Right kidney (tissue), 9 donors: ENCODE measurements around the gene PHYKPL.
A peak's percentile ranks its signal among the peaks of the same experiment; 100 is the strongest.

Experiments
- DNase-seq: peaks from one replicate; pipeline ENCODE4 v3.0.0-alpha.2; 2016
- long read RNA-seq, 8 donors: transcript quantifications; one replicate each; lab custom pipeline, GENCODE V29; 2026

Gene PHYKPL
- long read RNA-seq, donor 1, partial matches to known transcripts, result 0 of 2 reads
- long read RNA-seq, donor 1, other reads (novel, unspliced or antisense), result 0 of 2 reads
- long read RNA-seq, donor 2, partial matches to known transcripts, result 0 of 3 reads
- long read RNA-seq, donor 2, other reads (novel, unspliced or antisense), result 0 of 3 reads
- long read RNA-seq, donor 3, partial matches to known transcripts, result 0 of 4 reads
- long read RNA-seq, donor 3, other reads (novel, unspliced or antisense), result 0 of 4 reads
- long read RNA-seq, donor 4, partial matches to known transcripts, result 223 of 264 reads
- long read RNA-seq, donor 4, other reads (novel, unspliced or antisense), result 41 of 264 reads
- long read RNA-seq, donor 5, transcript PHYKPL-201 (13 exons, 2,038 nt), result major isoform, 5 of 345 reads
- long read RNA-seq, donor 5, partial matches to known transcripts, result 278 of 345 reads
- long read RNA-seq, donor 5, other reads (novel, unspliced or antisense), result 60 of 345 reads
- long read RNA-seq, donor 6, partial matches to known transcripts, result 0 of 4 reads
- long read RNA-seq, donor 6, other reads (novel, unspliced or antisense), result 0 of 4 reads
- long read RNA-seq, donor 7, transcript PHYKPL-201 (13 exons, 2,038 nt), result major isoform, 8 of 10 reads
- long read RNA-seq, donor 7, partial matches to known transcripts, result 0 of 10 reads
- long read RNA-seq, donor 7, other reads (novel, unspliced or antisense), result 0 of 10 reads
- long read RNA-seq, donor 8, partial matches to known transcripts, result 0 of 3 reads
- long read RNA-seq, donor 8, other reads (novel, unspliced or antisense), result 0 of 3 reads

GRCh38 chr5:178232124-178232919 lies at the start of gene PHYKPL:
Gene PHYKPL (minus strand): TSS chr5:178232802. CDS start chr5:178232550, 252 bp downstream.
- peak; percentile 89 for DNase-seq

GRCh38 chr5:178282391-178282790 lies 49.8 kb upstream of the PHYKPL start:
- no peak for DNase-seq

GRCh38 chr5:178281331-178281730 lies 48.7 kb upstream of the PHYKPL start:
- DNase-seq, result no peak

- DNase-seq, result no peak
These were observed 48.0 kb upstream of the PHYKPL start for GRCh38 chr5:178280631-178281030.

- peak; percentile 61 for DNase-seq
These were observed 47.3 kb upstream of the PHYKPL start for GRCh38 chr5:178279723-178280438.

- DNase-seq, result no peak
These were observed 46.6 kb upstream of the PHYKPL start for GRCh38 chr5:178279026-178279722.

- DNase-seq, result no peak
These were observed 45.9 kb upstream of the PHYKPL start for GRCh38 chr5:178278358-178279023.

- DNase-seq, result no peak
These were observed 45.3 kb upstream of the PHYKPL start for GRCh38 chr5:178277866-178278265.

GRCh38 chr5:178277346-178277745 lies 44.7 kb upstream of the PHYKPL start:
- DNase-seq, result no peak

GRCh38 chr5:178274781-178275537 lies 42.4 kb upstream of the PHYKPL start:
- DNase-seq, result no peak

GRCh38 chr5:178273665-178274541 lies 41.3 kb upstream of the PHYKPL start:
- no peak for DNase-seq

GRCh38 chr5:178273041-178273440 lies 40.4 kb upstream of the PHYKPL start:
- DNase-seq, result no peak

- no peak for DNase-seq
These were observed 40.0 kb upstream of the PHYKPL start for GRCh38 chr5:178272591-178272990.

- no peak for DNase-seq
These were observed 39.3 kb upstream of the PHYKPL start for GRCh38 chr5:178271726-178272479.

- no peak for DNase-seq
These were observed 38.6 kb upstream of the PHYKPL start for GRCh38 chr5:178271231-178271630.

GRCh38 chr5:178269499-178269898 lies 36.9 kb upstream of the PHYKPL start:
- no peak for DNase-seq

- no peak for DNase-seq
These were observed 35.3 kb upstream of the PHYKPL start for GRCh38 chr5:178267876-178268275.

- no peak for DNase-seq
These were observed 34.6 kb upstream of the PHYKPL start for GRCh38 chr5:178267245-178267644.
